ENCODE data around the gene FLYWCH2. TPM values are rescaled to one million over a fixed set of nuclear protein-coding genes. Genes with fewer than 3 reads are reported as not detected.
"Not testable (repeated sequence)": the region's sequence is repeated elsewhere in the genome, so short reads cannot be mapped to it uniquely, and the experiment has no call there.

FLYWCH2 gene
- total RNA-seq, 1 donor: 38.7 TPM

DNA sequence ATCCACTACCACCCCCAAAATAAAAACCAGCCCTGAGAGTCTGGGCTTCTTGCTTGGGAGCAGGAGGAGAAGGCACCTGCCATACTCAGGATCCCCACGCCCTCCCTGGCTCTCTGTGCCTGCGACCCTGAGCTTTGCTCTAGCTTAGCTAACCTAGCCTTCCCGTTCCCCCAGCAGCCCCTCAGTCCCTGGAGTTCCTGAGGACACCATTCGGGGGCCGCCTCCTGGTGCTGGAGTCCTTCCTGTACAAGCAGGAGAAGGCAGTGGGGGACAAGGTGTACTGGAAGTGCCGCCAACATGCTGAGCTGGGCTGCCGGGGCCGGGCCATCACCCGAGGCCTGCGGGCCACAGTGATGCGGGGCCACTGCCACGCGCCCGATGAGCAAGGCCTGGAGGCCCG is 47.2 kb downstream of the FLYWCH2 start:
- H3K27me3 ChIP-seq (ENCODE audit: insufficient read depth, low read length): no peaks in the 10 kb centered on the region
- no peak overlapping the region for H3K27ac ChIP-seq (ENCODE audit: low read depth, low read length)
- peaks cover 8% of the 10 kb centered on the region for H3K4me1 ChIP-seq (ENCODE audit: insufficient read depth, low read length)
- no peak overlapping the region for H3K4me3 ChIP-seq (ENCODE audit: insufficient read depth, low read length)
- peaks cover 35% of the 10 kb centered on the region for H4K20me1 ChIP-seq (ENCODE audit: insufficient read depth, low read length)
- H2AFZ ChIP-seq (ENCODE audit: low read length): no peak overlapping the region
- TF ChIP-seq, protein P1, sequence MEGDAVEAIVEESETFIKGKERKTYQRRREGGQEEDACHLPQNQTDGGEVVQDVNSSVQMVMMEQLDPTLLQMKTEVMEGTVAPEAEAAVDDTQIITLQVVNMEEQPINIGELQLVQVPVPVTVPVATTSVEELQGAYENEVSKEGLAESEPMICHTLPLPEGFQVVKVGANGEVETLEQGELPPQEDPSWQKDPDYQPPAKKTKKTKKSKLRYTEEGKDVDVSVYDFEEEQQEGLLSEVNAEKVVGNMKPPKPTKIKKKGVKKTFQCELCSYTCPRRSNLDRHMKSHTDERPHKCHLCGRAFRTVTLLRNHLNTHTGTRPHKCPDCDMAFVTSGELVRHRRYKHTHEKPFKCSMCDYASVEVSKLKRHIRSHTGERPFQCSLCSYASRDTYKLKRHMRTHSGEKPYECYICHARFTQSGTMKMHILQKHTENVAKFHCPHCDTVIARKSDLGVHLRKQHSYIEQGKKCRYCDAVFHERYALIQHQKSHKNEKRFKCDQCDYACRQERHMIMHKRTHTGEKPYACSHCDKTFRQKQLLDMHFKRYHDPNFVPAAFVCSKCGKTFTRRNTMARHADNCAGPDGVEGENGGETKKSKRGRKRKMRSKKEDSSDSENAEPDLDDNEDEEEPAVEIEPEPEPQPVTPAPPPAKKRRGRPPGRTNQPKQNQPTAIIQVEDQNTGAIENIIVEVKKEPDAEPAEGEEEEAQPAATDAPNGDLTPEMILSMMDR (IDR thresholded peaks at IDR 0.05; ENCODE audit: extremely low read depth, low read depth, low read length): no peak
- H3K36me3 ChIP-seq (ENCODE audit: insufficient read depth, low read length): peaks cover 31% of the 10 kb centered on the region
- no peak overlapping the region for H3K4me2 ChIP-seq (ENCODE audit: insufficient read depth, low read length)
- no peaks in the 10 kb centered on the region for H3K9me3 ChIP-seq (ENCODE audit: low read depth, low read length)
- peak; percentile 56 for DNase-seq (ENCODE audit: insufficient read length, low spot score, missing footprints)
- H3K79me2 ChIP-seq (ENCODE audit: insufficient read depth, low read length): peaks cover 16% of the 10 kb centered on the region

- H3K36me3 ChIP-seq (ENCODE audit: insufficient read depth, low read length): peaks cover 31% of the 10 kb centered on the region
- not testable (repeated sequence) for H3K27ac ChIP-seq (ENCODE audit: low read depth, low read length); H3K4me2 ChIP-seq (ENCODE audit: insufficient read depth, low read length); H3K27me3 ChIP-seq (ENCODE audit: insufficient read depth, low read length); H3K4me1 ChIP-seq (ENCODE audit: insufficient read depth, low read length); H2AFZ ChIP-seq (ENCODE audit: low read length); H3K4me3 ChIP-seq (ENCODE audit: insufficient read depth, low read length); H3K9me3 ChIP-seq (ENCODE audit: low read depth, low read length)
- H3K79me2 ChIP-seq (ENCODE audit: insufficient read depth, low read length): peaks cover 16% of the 10 kb centered on the region
- peaks cover 33% of the 10 kb centered on the region for H4K20me1 ChIP-seq (ENCODE audit: insufficient read depth, low read length)
- peak; percentile 15 for DNase-seq (ENCODE audit: insufficient read length, low spot score, missing footprints)
Measured at GRCh38 chr16:2931231-2931914, 48.4 kb downstream of the FLYWCH2 start.

DNA sequence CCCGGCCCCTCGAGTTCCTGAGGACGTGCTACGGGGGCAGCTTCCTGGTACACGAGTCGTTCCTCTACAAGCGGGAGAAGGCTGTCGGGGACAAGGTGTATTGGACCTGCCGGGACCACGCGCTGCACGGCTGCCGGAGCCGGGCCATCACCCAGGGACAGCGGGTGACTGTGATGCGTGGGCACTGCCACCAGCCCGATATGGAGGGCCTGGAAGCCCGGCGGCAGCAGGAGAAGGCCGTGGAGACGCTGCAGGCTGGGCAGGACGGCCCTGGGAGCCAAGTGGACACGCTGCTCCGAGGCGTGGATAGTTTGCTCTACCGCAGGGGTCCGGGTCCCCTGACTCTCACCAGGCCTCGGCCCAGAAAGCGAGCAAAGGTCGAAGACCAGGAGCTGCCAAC is 50.1 kb downstream of the FLYWCH2 start:
- Histone ChIP-seq H3K36me3 (ENCODE audit: insufficient read depth, low read length) (peaks cover 44% of the 10 kb centered on the region), H3K9me3 (ENCODE audit: low read depth, low read length) (no peaks in the 10 kb centered on the region), H3K79me2 (ENCODE audit: insufficient read depth, low read length) (peaks cover 9% of the 10 kb centered on the region), H3K27ac (ENCODE audit: low read depth, low read length) (no peak overlapping the region), H4K20me1 (ENCODE audit: insufficient read depth, low read length) (peaks cover 22% of the 10 kb centered on the region), H3K4me2 (ENCODE audit: insufficient read depth, low read length) (no peak overlapping the region), H3K4me3 (ENCODE audit: insufficient read depth, low read length) (no peak overlapping the region), H2AFZ (ENCODE audit: low read length) (no peak overlapping the region), H3K27me3 (ENCODE audit: insufficient read depth, low read length) (no peaks in the 10 kb centered on the region), H3K4me1 (ENCODE audit: insufficient read depth, low read length) (no peaks in the 10 kb centered on the region)
- TF ChIP-seq, protein P1 (IDR thresholded peaks at IDR 0.05; ENCODE audit: extremely low read depth, low read depth, low read length): no peak
- DNase-seq (ENCODE audit: insufficient read length, low spot score, missing footprints): peak; percentile 39

GRCh38 chr16:2933701-2934100 is 50.7 kb downstream of the FLYWCH2 start:
- H3K4me3 ChIP-seq (ENCODE audit: insufficient read depth, low read length): no peak overlapping the region
- H4K20me1 ChIP-seq (ENCODE audit: insufficient read depth, low read length): peaks cover 19% of the 10 kb centered on the region
- H2AFZ ChIP-seq (ENCODE audit: low read length): no peak overlapping the region
- H3K27me3 ChIP-seq (ENCODE audit: insufficient read depth, low read length): no peaks in the 10 kb centered on the region
- no peaks in the 10 kb centered on the region for H3K4me1 ChIP-seq (ENCODE audit: insufficient read depth, low read length)
- TF ChIP-seq, protein P1 (IDR thresholded peaks at IDR 0.05; ENCODE audit: extremely low read depth, low read depth, low read length): no peak
- peak; percentile 35 for DNase-seq (ENCODE audit: insufficient read length, low spot score, missing footprints)
- H3K9me3 ChIP-seq (ENCODE audit: low read depth, low read length): no peaks in the 10 kb centered on the region
- peaks cover 5% of the 10 kb centered on the region for H3K79me2 ChIP-seq (ENCODE audit: insufficient read depth, low read length)
- H3K27ac ChIP-seq (ENCODE audit: low read depth, low read length): no peak overlapping the region
- H3K4me2 ChIP-seq (ENCODE audit: insufficient read depth, low read length): no peak overlapping the region
- H3K36me3 ChIP-seq (ENCODE audit: insufficient read depth, low read length): peaks cover 47% of the 10 kb centered on the region

Measured in osteoblast (primary cell).